ENCODE data around the gene HELB.

DNA sequence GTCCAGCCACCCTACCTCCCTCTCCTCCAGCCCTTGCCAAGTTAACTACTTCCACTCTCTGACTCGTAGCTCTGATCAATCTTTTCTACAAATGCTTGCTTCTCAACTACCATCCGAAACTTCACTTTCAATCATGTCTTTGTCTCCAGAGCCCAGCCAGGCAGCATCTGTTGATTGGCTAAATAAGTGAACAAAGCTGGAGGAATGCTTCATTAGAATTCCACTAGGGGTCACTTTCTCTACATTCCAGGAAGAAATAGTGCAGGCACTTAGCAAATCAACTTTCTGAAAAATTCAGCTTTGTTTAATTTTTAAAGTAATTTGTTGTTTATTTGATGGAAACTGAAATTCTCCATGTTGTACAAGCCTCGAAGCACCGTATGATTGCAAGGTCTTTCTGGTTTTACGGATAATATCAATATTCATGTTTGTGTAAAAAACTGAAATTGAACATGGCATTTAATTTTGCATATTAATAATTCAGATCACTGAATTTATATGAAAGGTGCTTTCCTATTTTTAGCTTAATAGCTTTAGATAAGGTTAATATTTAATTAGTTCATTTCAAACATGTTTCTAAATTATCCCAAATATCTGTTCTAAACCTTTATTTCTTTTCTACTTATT lies 32.4 kb upstream of the HELB start:
- TF ChIP-seq, protein P1, sequence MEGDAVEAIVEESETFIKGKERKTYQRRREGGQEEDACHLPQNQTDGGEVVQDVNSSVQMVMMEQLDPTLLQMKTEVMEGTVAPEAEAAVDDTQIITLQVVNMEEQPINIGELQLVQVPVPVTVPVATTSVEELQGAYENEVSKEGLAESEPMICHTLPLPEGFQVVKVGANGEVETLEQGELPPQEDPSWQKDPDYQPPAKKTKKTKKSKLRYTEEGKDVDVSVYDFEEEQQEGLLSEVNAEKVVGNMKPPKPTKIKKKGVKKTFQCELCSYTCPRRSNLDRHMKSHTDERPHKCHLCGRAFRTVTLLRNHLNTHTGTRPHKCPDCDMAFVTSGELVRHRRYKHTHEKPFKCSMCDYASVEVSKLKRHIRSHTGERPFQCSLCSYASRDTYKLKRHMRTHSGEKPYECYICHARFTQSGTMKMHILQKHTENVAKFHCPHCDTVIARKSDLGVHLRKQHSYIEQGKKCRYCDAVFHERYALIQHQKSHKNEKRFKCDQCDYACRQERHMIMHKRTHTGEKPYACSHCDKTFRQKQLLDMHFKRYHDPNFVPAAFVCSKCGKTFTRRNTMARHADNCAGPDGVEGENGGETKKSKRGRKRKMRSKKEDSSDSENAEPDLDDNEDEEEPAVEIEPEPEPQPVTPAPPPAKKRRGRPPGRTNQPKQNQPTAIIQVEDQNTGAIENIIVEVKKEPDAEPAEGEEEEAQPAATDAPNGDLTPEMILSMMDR (IDR thresholded peaks at IDR 0.05): peak in 1 of 2 donors; percentile 40
- TF ChIP-seq EP300 (IDR thresholded peaks at IDR 0.05) (no peak), POLR2AphosphoS5 (IDR thresholded peaks at IDR 0.05) (no peak), POLR2A (IDR thresholded peaks at IDR 0.05) (no peak)
